Activated CD4-positive, alpha-beta T cell treated with anti-CD3 and anti-CD28 coated beads, Interleukin-2, amount 10 ng/mL, durations not matched to agents 7 days and 5 days (primary cell): ENCODE data around the gene CUX1. TPM values are rescaled to one million over a fixed set of nuclear protein-coding genes. Genes with fewer than 3 reads are reported as not detected.
"Not testable (repeated sequence)": the region's sequence is repeated elsewhere in the genome, so short reads cannot be mapped to it uniquely, and the experiment has no call there.

ENCODE experiments used
- CTCF ChIA-PET: fragments of 350-600 bp; sonication (Branson Sonifier 250); formaldehyde crosslinking; loops from one replicate; lab custom pipeline; 2021; ENCODE audit warnings: antibody characterized with exemption; lab: Charles Lee
- POLR2A ChIA-PET: fragments of 350-600 bp; sonication (Branson Sonifier 250); formaldehyde crosslinking; loops from one replicate; lab custom pipeline; 2021; ENCODE audit warnings: antibody characterized with exemption; lab: Charles Lee
- DNase-seq: peaks from one replicate; pipeline ENCODE4 v3.0.0-alpha.2; 2020
- H3K27ac Mint-ChIP-seq: one replicate; pipeline ENCODE4 v1.8.0; 2021; ENCODE audit warnings: mild to moderate bottlenecking, moderate library complexity, mixed read lengths
- H3K27me3 Mint-ChIP-seq: one replicate; pipeline ENCODE4 v1.8.0; 2021; ENCODE audit warnings: mixed read lengths
- H3K36me3 Mint-ChIP-seq: one replicate; pipeline ENCODE4 v1.8.0; 2021; ENCODE audit warnings: low read depth, mixed read lengths
- H3K4me1 Mint-ChIP-seq: one replicate; pipeline ENCODE4 v1.8.0; 2021; ENCODE audit warnings: mixed read lengths
- H3K4me3 Mint-ChIP-seq: one replicate; pipeline ENCODE4 v1.8.0; 2021; ENCODE audit warnings: mild to moderate bottlenecking, moderate library complexity, mixed read lengths
- H3K9me3 Mint-ChIP-seq: one replicate; pipeline ENCODE4 v1.8.0; 2021; ENCODE audit warnings: mixed read lengths
- microRNA-seq: library from miRNA; unstranded; fragments of <30 nt; microRNA quantifications from one replicate; pipeline ENCODE4 v1.2.0, GENCODE V29; 2021; ENCODE audit warnings: borderline microRNAs expressed, borderline replicate concordance
- total RNA-seq, 2 experiments: library from RNA; stranded (reverse); gene quantifications; one replicate each; pipeline ENCODE4 v1.2.3, GENCODE V29; 2021

Gene CUX1
- total RNA-seq, 2 experiments from 2014 or later = 27.8 to 34.7 TPM

DNA sequence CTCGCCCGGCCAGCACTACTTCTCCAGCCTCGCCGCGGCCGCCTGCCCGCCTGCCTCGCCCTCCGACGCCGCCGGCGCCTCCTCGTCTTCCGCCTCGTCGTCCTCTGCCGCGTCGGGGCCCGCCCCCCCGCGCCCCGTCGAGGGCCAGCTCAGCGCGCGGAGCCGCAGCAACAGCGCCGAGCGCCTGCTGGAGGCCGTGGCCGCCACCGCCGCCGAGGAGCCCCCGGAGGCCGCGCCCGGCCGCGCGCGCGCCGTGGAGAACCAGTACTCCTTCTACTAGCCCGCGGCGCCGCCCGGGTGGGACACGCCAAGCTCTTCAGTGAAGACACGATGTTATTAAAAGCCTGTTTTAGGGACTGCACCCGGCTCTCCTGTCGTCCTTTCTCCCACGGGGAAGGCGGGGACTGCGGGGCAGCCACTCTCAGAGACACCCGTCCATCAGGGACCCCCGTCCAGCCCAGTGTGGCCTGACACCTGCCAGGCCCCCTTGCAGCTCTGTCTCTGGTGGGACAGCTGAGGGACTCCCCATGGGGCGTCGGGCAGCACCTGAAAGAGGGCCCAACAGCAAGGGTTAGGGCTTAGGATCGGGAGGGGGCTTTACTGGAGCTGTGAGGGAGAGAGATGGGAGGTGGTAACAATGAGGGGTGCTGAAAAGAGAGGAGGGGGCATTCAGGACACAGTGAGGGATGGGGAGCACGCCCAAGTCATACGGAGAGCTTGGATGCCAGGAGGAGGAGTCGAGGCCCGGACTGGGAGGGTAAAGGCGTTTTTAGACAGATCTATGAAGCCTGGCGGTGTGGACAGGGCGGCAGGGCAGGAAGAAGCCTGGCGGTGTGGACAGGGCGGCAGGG lies 504.1 kb downstream of the CUX1 start:
- no peak overlapping the region for H3K4me3 Mint-ChIP-seq
- no peaks in the 10 kb centered on the region for H3K36me3 Mint-ChIP-seq
- peak; percentile 13 for DNase-seq
- H3K9me3 Mint-ChIP-seq = no peaks in the 10 kb centered on the region
- CTCF ChIA-PET = no interaction called here
- H3K27ac Mint-ChIP-seq = no peak overlapping the region
- POLR2A ChIA-PET = no interaction called here
- H3K27me3 Mint-ChIP-seq = peaks cover 13% of the 10 kb centered on the region
- peaks cover 4% of the 10 kb centered on the region for H3K4me1 Mint-ChIP-seq

DNA sequence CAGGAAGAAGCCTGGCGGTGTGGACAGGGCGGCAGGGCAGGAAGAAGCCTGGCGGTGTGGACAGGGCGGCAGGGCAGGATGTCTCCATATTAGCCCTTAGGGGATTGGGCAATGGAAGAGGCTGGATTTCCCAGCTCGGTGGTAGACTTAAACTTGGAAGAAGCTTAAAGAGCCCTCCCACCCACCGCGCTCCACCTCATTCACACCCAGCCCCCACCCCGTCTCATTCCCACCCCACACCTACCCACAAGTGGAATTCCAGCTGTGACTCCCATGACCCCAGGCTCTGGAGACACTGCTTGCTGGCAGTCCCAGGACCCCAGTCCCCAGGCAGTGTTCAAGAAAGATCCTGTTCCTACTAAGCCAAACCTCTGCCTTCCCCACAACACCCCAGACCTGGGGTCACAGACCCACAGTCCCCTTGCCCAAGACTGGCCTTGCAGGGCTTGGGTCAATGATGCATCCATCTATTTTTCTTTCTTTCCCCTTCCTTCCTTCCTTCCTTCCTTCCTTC lies 504.8 kb downstream of the CUX1 start:
- no peak overlapping the region for H3K27ac Mint-ChIP-seq
- no peaks in the 10 kb centered on the region for H3K9me3 Mint-ChIP-seq
- H3K4me3 Mint-ChIP-seq = no peak overlapping the region
- peaks cover 19% of the 10 kb centered on the region for H3K27me3 Mint-ChIP-seq
- ChIA-PET CTCF (no interaction called here), POLR2A (no interaction called here)
- no peaks in the 10 kb centered on the region for H3K36me3 Mint-ChIP-seq
- DNase-seq = no peak
- H3K4me1 Mint-ChIP-seq = peaks cover 4% of the 10 kb centered on the region

DNA sequence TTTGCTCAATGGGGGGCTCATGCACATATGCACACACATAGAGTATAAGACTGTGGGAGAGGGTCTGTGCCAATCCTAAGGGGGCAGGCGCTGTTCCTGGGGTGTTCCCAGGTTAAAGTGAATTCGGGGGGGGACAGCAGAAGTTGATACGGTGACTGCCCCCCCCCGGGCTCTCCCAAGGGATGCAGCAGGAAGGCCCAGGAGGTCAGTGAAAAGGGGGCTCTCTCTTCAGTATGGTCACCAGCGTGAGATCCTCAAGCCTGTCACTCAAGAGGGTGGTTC lies 506.4 kb downstream of the CUX1 start:
- H3K27me3 Mint-ChIP-seq = peaks cover 21% of the 10 kb centered on the region
- H3K9me3 Mint-ChIP-seq = no peaks in the 10 kb centered on the region
- ChIA-PET CTCF (no interaction called here), POLR2A (no interaction called here)
- no peak for DNase-seq
- H3K4me1 Mint-ChIP-seq = peaks cover 5% of the 10 kb centered on the region
- no peak overlapping the region for H3K27ac Mint-ChIP-seq
- no peaks in the 10 kb centered on the region for H3K36me3 Mint-ChIP-seq
- H3K4me3 Mint-ChIP-seq = no peak overlapping the region

DNA sequence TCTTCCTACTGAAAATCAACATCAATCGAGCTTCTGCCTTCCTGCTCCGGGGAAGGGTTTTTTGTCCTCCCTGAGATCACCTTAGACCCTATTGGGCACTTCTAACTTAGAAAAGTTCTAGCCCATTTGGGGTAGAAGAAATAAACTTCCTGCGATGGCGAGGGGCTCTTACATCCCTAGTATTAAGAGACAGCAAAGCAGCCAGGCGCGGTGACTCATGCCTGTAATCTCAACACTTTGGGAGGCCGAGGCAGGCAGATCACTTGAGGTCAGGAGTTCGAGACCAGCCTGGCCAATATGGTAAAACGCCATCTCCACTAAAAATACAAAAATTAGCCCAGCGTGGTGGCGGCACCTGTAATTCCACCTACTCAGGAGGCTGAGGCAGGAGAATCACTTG lies 507.7 kb downstream of the CUX1 start:
- CTCF ChIA-PET, H3K4me3 Mint-ChIP-seq, H3K9me3 Mint-ChIP-seq, POLR2A ChIA-PET, H3K27ac Mint-ChIP-seq, H3K4me1 Mint-ChIP-seq, DNase-seq, H3K36me3 Mint-ChIP-seq: not testable (repeated sequence)
- H3K27me3 Mint-ChIP-seq = peaks cover 21% of the 10 kb centered on the region

DNA sequence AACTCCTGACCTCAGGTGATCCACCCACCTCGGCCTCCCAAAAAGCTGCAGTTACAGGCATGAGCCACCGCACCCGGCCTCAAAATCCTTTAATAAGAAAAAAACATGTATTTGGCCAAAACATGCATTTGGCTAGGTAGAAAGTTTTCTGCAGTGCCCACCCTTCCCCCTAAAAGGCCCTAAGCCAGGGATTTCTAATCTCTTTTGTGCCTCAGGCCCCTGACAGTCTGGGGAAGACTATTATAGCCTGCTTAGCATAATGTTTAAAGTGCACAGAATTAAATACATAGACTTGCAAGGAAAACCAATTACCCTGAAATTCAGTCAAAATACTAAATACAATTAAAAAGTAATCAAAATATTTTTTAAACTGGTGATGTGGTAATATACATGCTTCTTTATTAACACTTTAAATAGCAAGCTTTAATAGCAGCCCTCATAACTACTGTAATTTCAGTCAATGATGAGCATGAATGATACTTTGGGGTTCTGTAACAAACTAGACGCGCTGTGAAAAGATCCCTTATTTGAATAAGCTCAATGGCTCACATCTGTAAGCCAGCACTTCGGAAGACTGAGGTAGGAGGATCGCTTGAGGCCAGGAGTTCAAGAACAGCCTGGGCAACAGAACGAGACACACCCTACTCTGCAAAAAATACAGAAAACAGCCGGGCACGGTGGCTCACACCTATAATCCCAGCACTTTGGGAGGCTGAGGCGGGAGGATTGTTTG lies 508.9 kb downstream of the CUX1 start:
- POLR2A ChIA-PET = no interaction called here
- CTCF ChIA-PET = no interaction called here
- peaks cover 24% of the 10 kb centered on the region for H3K27me3 Mint-ChIP-seq
- H3K4me3 Mint-ChIP-seq = no peak overlapping the region
- peaks cover 8% of the 10 kb centered on the region for H3K4me1 Mint-ChIP-seq
- H3K36me3 Mint-ChIP-seq = no peaks in the 10 kb centered on the region
- H3K9me3 Mint-ChIP-seq = no peaks in the 10 kb centered on the region
- no peak for DNase-seq
- no peak overlapping the region for H3K27ac Mint-ChIP-seq

DNA sequence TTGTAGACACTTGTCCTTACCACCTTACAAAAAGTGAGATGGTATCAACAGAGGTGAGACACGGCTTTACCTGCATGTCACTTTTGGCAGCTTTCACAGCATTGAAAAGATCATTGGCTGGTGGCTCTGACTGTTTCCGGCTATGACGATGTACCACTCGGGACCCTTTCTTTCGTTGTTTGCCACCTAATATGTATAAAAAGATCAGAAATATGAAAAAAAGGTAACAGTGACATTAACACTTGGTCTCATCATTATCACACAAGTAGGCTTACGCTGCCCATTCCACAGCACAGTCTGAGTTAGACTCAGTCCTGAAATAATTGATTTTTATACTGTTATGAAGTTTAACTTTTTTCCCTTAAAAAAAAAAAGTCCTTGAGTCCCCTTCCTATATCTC lies 509.8 kb downstream of the CUX1 start:
- H3K36me3 Mint-ChIP-seq, POLR2A ChIA-PET, H3K9me3 Mint-ChIP-seq, H3K4me3 Mint-ChIP-seq, H3K27ac Mint-ChIP-seq, DNase-seq, CTCF ChIA-PET, H3K4me1 Mint-ChIP-seq: not testable (repeated sequence)
- H3K27me3 Mint-ChIP-seq = peaks cover 20% of the 10 kb centered on the region

DNA sequence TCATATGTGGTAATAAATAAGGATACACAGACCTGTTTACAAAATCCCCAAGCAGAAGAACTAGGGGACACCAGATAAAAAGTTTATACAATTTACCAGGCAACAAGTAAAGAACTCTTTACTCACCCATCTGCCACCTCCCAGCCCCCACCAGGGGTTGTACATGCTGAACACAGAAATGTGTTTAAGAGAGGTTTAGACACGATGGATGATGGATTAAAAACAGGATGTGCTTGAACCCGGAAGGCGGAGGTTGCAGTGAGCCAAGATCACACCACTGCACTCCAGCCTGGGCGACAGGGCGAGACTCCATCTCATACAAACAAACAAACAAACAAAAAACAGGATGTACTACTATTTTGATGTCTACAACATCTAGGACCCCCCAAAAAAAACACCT lies 511.4 kb downstream of the CUX1 start:
- POLR2A ChIA-PET = not testable (repeated sequence)
- CTCF ChIA-PET = interaction anchor here (0.6 kb wide), 1 partner anchor 175 kb away, joined by 3 read pairs; no protein-coding TSS in a partner anchor
- peak overlapping the region; percentile 81 for H3K27ac Mint-ChIP-seq

DNA sequence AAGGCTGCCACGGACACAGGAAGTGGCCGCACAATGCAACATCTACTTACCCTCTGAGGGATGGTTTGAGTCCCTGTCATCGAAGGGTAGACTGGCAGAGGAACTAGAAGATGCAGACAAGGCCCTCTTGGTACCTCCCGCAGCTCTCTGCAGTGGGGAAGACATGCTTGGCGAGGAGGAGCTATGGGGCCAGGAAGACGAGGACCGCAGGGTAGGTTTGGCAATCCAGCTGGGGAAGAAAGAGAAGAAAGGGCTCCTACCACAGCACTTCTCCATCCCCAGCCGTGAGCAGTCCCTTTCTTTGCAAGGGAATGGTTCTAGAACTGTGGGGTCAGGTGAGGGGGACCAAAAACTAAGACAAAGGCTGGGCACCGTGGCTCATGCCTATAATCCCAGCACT lies 511.9 kb downstream of the CUX1 start:
- H3K4me3 Mint-ChIP-seq, H3K9me3 Mint-ChIP-seq, H3K27ac Mint-ChIP-seq, H3K36me3 Mint-ChIP-seq, POLR2A ChIA-PET, DNase-seq, H3K4me1 Mint-ChIP-seq: not testable (repeated sequence)
- H3K27me3 Mint-ChIP-seq = peaks cover 15% of the 10 kb centered on the region
- CTCF ChIA-PET = interaction anchor here (0.6 kb wide), 1 partner anchor 176 kb away, joined by 3 read pairs; no protein-coding TSS in a partner anchor

More for the DNA sequence above, 511.4 kb downstream of the CUX1 start:
- H3K4me1 Mint-ChIP-seq, H3K4me3 Mint-ChIP-seq, H3K36me3 Mint-ChIP-seq, DNase-seq, H3K9me3 Mint-ChIP-seq: not testable (repeated sequence)
- peaks cover 15% of the 10 kb centered on the region for H3K27me3 Mint-ChIP-seq

DNA sequence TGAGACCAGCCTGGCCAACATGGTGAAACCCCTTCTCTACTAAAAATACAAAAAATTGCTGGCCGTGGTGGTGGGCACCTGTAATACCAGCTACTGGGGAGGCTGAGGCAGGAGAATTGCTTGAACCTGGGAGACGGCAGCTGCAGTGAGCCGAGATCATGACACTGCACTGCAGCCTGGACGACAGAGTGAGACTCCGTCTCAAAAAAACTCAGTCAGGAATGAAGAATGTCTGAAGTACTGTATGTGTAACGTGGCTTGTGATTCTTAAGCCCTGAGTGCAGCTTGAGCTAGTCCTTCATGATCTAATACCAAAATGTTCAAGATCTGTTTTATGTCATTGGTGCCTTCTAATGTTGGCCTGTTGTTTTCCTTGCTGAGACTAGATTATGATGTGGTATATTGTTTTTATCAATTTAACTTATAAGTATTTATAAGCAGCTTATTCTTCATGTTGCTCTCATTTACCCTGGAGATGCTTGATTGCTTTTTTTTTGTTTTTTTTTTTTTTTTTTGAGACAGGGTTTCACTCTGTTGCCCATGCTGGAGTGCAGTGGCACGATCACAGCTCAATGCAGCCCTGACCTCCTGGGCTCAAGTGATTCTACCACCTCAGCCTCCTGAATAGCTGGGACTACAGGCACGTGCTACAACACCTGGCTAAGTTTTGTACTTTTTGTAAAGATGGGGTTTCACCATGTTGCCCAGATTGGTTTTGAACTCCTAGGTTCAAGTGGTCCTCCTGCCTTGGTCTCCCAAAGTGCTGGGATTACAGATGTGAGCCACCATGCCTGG lies 513.4 kb downstream of the CUX1 start:
- not testable (repeated sequence) for H3K9me3 Mint-ChIP-seq

More for the DNA sequence above, 513.4 kb downstream of the CUX1 start:
- CTCF ChIA-PET = interaction anchor here (0.6 to 1.1 kb wide), 2 partner anchors 10 to 20 kb away, joined by 3 to 4 read pairs; no protein-coding TSS in a partner anchor
- peaks cover 15% of the 10 kb centered on the region for H3K27me3 Mint-ChIP-seq
- H3K4me3 Mint-ChIP-seq, H3K36me3 Mint-ChIP-seq, POLR2A ChIA-PET, H3K4me1 Mint-ChIP-seq, DNase-seq, H3K27ac Mint-ChIP-seq: not testable (repeated sequence)

Small RNAs within 50 kb of the gene (microRNA-seq; reads per million reads assigned to microRNA genes)
- gene MIR4285 = not detected

Other genes with a start within 250 kb of the CUX1 start
- not detected for gene MYL10, start 188.3 kb upstream of the CUX1 start, total RNA-seq